Neural cell (in vitro differentiated cells): ENCODE measurements around the gene SLAIN2. TPM values are rescaled to one million over a fixed set of nuclear protein-coding genes. Genes with fewer than 3 reads are reported as not detected.

Source experiments
- H2AFZ ChIP-seq: fragments of 200-600, 300-800 bp; sonication (generic), shearing (Covaris generic); 2 replicates; pipeline ENCODE4 v1.6.0; 2014; ENCODE audit warnings: low read depth, mild to moderate bottlenecking, antibody characterized with exemption, low read length, moderate library complexity
- H3F3A ChIP-seq: fragments of 200-600 bp; shearing (Covaris generic); 2 replicates; pipeline ENCODE4 v1.6.1; 2016; ENCODE audit warnings: mild to moderate bottlenecking, moderate library complexity, mixed read lengths, antibody characterized with exemption, low read length; ENCODE audit not compliant: insufficient read depth, poor library complexity, severe bottlenecking
- H3K27ac ChIP-seq: fragments of 200-600, 300-800 bp; sonication (generic), shearing (Covaris generic); 2 replicates; pipeline ENCODE4 v1.5.1; 2014; ENCODE audit warnings: mild to moderate bottlenecking, low read length, moderate library complexity
- H3K27me3 ChIP-seq: fragments of 300-800, 200-600 bp; sonication (generic), shearing (Covaris generic); 2 replicates; pipeline ENCODE4 v1.6.0; 2014; ENCODE audit warnings: mild to moderate bottlenecking, low read depth, low read length, moderate library complexity; ENCODE audit not compliant: insufficient read depth
- H3K36me3 ChIP-seq: fragments of 300-800, 200-600 bp; sonication (generic), shearing (Covaris generic); 2 replicates; pipeline ENCODE4 v1.5.1; 2014; ENCODE audit warnings: mild to moderate bottlenecking, antibody characterized with exemption, low read length, moderate library complexity; ENCODE audit not compliant: insufficient read depth
- H3K4me2 ChIP-seq: fragments of 300-800, 200-600 bp; sonication (generic), shearing (Covaris generic); 2 replicates; pipeline ENCODE4 v1.6.0; 2014; ENCODE audit warnings: mild to moderate bottlenecking, low read length
- H3K4me3 ChIP-seq: fragments of 300-800, 200-600 bp; sonication (generic), shearing (Covaris generic); 2 replicates; pipeline ENCODE4 v1.5.1; 2014; ENCODE audit warnings: mild to moderate bottlenecking, low read length, moderate library complexity
- H3K79me2 ChIP-seq: fragments of 200-600 bp; shearing (Covaris generic); replicated peaks from 2 replicates; pipeline ENCODE4 v1.6.0; 2014; ENCODE audit warnings: mild to moderate bottlenecking, low read length, moderate library complexity; ENCODE audit not compliant: insufficient read depth
- H3K9ac ChIP-seq: fragments of 300-800, 200-600 bp; sonication (generic), shearing (Covaris generic); 2 replicates; pipeline ENCODE4 v1.6.1; 2016; ENCODE audit warnings: mild to moderate bottlenecking, low read length, mixed read lengths
- H3K9me2 ChIP-seq: fragments of 200-600 bp; shearing (Covaris generic); 2 replicates; pipeline ENCODE4 v1.6.1; 2016; ENCODE audit warnings: mild to moderate bottlenecking, low read length, mixed read lengths; ENCODE audit not compliant: insufficient read depth
- H3K9me3 ChIP-seq: fragments of 200-600, 300-800 bp; sonication (generic), shearing (Covaris generic); 2 replicates; pipeline ENCODE4 v1.6.1; 2016; ENCODE audit warnings: mild to moderate bottlenecking, mixed run types, low read length, moderate library complexity, mixed read lengths
- H4K20me1 ChIP-seq: fragments of 200-600 bp; shearing (Covaris generic); 2 replicates; pipeline ENCODE4 v1.6.1; 2016; ENCODE audit warnings: mild to moderate bottlenecking, mixed run types; ENCODE audit not compliant: insufficient read depth
- EP300 ChIP-seq: fragments of 450-650 bp; conservative IDR thresholded peaks from 2 replicates; pipeline ENCODE4 v1.6.1; 2014; ENCODE audit warnings: antibody characterized with exemption, mild to moderate bottlenecking, moderate library complexity; ENCODE audit not compliant: poor library complexity, severe bottlenecking
- EZH2 ChIP-seq: fragments of 200-600, 300-800 bp; shearing (Covaris generic), sonication (generic); IDR thresholded peaks from 2 replicates; pipeline ENCODE4 v1.6.1; 2014; ENCODE audit warnings: antibody characterized with exemption, low read length, borderline replicate concordance, mild to moderate bottlenecking; ENCODE audit not compliant: insufficient read depth, poor library complexity, severe bottlenecking
- MXI1 ChIP-seq: fragments of 450-650 bp; conservative IDR thresholded peaks from 2 replicates; pipeline ENCODE4 v1.6.1; 2014; ENCODE audit warnings: antibody characterized with exemption, mild to moderate bottlenecking; ENCODE audit not compliant: poor library complexity, severe bottlenecking
- POLR2AphosphoS5 ChIP-seq: IDR thresholded peaks from 2 replicates; pipeline ENCODE4 v1.6.1; 2012
- RAD21 ChIP-seq: fragments of 450-650 bp; conservative IDR thresholded peaks from 2 replicates; pipeline ENCODE4 v1.6.1; 2014; ENCODE audit warnings: antibody characterized with exemption, mild to moderate bottlenecking, moderate library complexity
- SMC3 ChIP-seq: fragments of 450-650 bp; conservative IDR thresholded peaks from 2 replicates; pipeline ENCODE4 v1.6.1; 2014; ENCODE audit warnings: antibody characterized with exemption, mild to moderate bottlenecking, moderate library complexity; ENCODE audit not compliant: poor library complexity
- polyA plus RNA-seq: library from polyadenylated mRNA; depleted of rRNA; stranded (reverse); fragments of >200 nt; gene quantifications from 2 replicates; pipeline ENCODE4 v1.2.3, GENCODE V29; 2014
- TF ChIP-seq, protein P1 (sequence below): IDR thresholded peaks from 2 replicates; pipeline ENCODE4 v1.6.1; 2012; ENCODE audit warnings: borderline replicate concordance

SLAIN2 gene
- polyA plus RNA-seq, 1 donor from 2014 or later = 43.2 TPM

DNA sequence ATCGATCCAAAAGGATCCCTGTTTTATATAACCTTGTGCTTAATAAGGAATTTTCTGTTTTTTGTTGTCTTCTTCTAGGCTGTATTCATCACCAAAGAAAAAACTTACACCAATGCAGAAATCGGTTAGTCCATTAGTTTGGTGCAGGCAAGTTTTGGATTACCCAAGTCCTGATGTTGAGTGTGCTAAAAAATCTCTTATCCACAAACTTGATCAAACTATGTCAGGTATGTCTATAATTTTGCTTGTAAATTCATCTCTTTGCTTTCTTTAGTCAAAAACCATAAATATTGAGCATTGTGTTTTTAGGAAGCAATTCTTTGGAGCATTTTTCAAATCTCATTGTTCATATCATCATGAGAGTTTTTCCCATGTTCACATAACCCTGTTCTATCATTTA, 28.4 kb downstream of the SLAIN2 start:
- peaks cover 59% of the 10 kb centered on the region for H3K79me2 ChIP-seq
- no peaks in the 10 kb centered on the region for H4K20me1 ChIP-seq
- no peaks in the 10 kb centered on the region for H3K9me3 ChIP-seq
- no peaks in the 10 kb centered on the region for H3K9me2 ChIP-seq
- no peaks in the 10 kb centered on the region for H3F3A ChIP-seq
- peak overlapping the region; percentile 26 for H3K4me2 ChIP-seq
- H3K36me3 ChIP-seq = no peaks in the 10 kb centered on the region
- no peak for TF ChIP-seq EZH2
- TF ChIP-seq SMC3 = no peak
- no peak for TF ChIP-seq EP300
- TF ChIP-seq RAD21 = no peak
- TF ChIP-seq POLR2AphosphoS5 = no peak
- TF ChIP-seq, protein P1, sequence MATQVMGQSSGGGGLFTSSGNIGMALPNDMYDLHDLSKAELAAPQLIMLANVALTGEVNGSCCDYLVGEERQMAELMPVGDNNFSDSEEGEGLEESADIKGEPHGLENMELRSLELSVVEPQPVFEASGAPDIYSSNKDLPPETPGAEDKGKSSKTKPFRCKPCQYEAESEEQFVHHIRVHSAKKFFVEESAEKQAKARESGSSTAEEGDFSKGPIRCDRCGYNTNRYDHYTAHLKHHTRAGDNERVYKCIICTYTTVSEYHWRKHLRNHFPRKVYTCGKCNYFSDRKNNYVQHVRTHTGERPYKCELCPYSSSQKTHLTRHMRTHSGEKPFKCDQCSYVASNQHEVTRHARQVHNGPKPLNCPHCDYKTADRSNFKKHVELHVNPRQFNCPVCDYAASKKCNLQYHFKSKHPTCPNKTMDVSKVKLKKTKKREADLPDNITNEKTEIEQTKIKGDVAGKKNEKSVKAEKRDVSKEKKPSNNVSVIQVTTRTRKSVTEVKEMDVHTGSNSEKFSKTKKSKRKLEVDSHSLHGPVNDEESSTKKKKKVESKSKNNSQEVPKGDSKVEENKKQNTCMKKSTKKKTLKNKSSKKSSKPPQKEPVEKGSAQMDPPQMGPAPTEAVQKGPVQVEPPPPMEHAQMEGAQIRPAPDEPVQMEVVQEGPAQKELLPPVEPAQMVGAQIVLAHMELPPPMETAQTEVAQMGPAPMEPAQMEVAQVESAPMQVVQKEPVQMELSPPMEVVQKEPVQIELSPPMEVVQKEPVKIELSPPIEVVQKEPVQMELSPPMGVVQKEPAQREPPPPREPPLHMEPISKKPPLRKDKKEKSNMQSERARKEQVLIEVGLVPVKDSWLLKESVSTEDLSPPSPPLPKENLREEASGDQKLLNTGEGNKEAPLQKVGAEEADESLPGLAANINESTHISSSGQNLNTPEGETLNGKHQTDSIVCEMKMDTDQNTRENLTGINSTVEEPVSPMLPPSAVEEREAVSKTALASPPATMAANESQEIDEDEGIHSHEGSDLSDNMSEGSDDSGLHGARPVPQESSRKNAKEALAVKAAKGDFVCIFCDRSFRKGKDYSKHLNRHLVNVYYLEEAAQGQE = no peak
- no peak for TF ChIP-seq MXI1
- no peaks in the 10 kb centered on the region for H3K27me3 ChIP-seq
- H3K27ac ChIP-seq = peak overlapping the region; percentile 68
- H3K9ac ChIP-seq = peak overlapping the region; percentile 10
- H2AFZ ChIP-seq = no peak overlapping the region
- peak overlapping the region; percentile 28 for H3K4me3 ChIP-seq

DNA sequence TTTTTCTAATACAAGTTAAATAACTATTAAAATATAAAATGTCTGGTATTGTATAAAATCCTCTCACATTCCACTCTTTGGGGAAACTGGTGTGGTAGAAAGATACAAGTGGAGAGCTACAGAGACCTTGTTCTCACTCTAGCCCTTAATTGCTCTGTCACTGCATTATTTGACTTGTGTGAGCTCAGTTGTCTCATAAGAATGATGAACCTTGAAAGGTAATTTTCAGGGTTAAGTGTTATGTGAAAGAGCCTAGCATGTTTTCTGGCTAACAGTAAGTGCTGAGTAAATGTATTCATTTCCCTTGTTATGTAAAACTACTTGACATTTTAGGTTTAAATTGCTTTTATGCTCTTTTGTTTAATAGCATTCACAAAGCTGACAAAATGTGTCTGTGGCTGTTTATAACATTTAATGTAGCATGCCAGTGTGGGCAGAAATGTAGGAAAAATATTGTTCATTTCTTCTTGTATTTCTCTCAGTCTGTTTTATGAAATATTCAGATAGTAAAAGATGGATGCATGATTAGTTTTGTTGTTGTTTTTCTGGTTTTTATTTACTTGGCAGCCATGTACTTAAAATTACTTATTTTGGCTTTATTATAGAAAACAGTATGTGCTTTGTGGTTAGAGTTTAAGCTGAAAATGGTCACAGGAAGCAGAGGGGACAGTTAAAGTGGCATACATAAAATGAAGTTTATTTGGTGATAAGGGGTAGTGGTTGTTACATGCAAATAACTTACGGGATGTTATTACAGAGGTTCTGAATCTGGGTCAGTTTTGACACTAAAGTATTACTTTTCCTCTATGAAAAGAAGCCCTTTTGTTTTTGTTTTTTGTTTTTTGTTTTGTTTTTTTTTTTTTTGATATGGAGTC, 29.2 kb downstream of the SLAIN2 start:
- H3F3A ChIP-seq = no peaks in the 10 kb centered on the region
- H3K4me3 ChIP-seq = peak overlapping the region; percentile 28
- H3K9ac ChIP-seq = peak overlapping the region; percentile 17
- H3K79me2 ChIP-seq = peaks cover 57% of the 10 kb centered on the region
- H4K20me1 ChIP-seq = no peaks in the 10 kb centered on the region
- H3K36me3 ChIP-seq = no peaks in the 10 kb centered on the region
- TF ChIP-seq SMC3 (no peak), EP300 (peak; percentile 96), RAD21 (no peak), POLR2AphosphoS5 (peak; percentile 76)
- TF ChIP-seq, protein P1 = peak; percentile 76
- H3K27ac ChIP-seq = peak overlapping the region; percentile 68
- no peak overlapping the region for H2AFZ ChIP-seq
- no peaks in the 10 kb centered on the region for H3K9me3 ChIP-seq
- H3K9me2 ChIP-seq = no peaks in the 10 kb centered on the region
- no peaks in the 10 kb centered on the region for H3K27me3 ChIP-seq
- H3K4me2 ChIP-seq = peak overlapping the region; percentile 26
